NCI-H146 treated with DMSO at 0.1 percent for 48 hours (cell line): ENCODE measurements around the gene KLHL24.
"Not testable (repeated sequence)": the region's sequence is repeated elsewhere in the genome, so short reads cannot be mapped to it uniquely, and the experiment has no call there.

Experiments
- DNase-seq: peaks from one replicate; lab custom pipeline; 2025; ENCODE audit not compliant: unreplicated experiment; lab: John Stamatoyannopoulos, UW

The KLHL24 gene

DNA sequence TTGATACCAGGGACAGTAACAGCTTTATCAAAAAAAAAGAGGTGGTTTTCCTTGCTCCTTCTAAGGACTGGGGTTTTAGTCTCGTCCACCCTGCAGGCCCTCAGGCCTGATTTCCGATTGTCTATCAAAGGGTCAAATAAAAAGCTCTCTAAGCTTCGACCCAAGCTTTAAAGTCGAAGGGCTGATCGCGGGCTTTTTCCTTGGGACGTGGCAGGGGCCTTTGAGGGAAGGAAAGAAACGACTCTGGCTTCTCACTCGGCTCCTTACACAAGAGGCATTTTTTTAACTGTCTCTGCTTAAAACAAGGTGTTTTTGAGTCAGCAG lies 354 bp upstream of the KLHL24 start:
- DNase-seq = no peak

DNA sequence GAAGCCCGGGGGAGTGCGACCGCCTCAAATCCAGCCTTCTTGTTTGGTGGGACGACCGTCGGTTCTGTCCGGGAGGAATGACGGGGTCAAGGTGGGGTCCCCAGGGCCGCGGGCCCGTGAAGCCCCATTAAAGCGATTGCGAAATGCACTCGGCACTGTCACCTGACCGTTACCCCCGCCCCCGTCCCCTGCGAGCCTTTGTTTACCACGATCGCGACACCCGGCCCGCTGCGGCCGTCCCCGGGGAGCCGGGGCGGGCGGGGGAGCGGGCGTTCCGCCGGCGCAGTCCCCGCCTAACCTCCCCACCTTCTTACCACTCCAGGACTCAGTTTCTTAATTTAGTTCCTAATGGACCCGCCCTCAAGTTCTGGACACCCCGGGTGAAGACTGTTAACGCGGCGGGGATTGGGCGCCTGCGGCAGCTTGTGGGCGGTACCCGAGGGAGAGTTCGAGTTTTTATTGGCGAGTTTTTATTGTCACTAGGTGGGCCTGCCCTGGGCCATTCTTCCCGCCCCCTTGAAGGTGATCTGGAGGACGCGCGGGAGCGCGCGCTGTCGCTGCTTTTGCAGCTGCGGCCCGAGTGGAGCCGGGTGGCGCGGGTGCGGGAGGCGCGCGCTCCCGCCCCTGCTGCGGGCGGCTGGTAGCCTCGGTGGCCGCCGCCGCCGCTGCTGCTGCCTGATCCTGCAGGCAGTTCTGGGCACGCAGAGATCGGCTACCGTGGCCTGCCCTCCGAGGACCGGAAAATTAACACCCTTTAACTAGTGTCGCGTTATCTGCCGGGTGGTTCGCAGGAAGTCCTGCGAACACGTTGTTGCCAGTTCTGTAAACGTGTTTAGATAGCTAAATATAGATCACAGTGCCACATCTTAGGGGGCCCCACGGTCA lies 1.0 kb downstream of the KLHL24 start:
- DNase-seq = peak; percentile 100

GRCh38 chr3:183637106-183637486 lies 1.7 kb downstream of the KLHL24 start:
- DNase-seq = no peak

- DNase-seq = not testable (repeated sequence)
These were observed 2.2 kb downstream of the KLHL24 start for GRCh38 chr3:183637633-183638032.

DNA sequence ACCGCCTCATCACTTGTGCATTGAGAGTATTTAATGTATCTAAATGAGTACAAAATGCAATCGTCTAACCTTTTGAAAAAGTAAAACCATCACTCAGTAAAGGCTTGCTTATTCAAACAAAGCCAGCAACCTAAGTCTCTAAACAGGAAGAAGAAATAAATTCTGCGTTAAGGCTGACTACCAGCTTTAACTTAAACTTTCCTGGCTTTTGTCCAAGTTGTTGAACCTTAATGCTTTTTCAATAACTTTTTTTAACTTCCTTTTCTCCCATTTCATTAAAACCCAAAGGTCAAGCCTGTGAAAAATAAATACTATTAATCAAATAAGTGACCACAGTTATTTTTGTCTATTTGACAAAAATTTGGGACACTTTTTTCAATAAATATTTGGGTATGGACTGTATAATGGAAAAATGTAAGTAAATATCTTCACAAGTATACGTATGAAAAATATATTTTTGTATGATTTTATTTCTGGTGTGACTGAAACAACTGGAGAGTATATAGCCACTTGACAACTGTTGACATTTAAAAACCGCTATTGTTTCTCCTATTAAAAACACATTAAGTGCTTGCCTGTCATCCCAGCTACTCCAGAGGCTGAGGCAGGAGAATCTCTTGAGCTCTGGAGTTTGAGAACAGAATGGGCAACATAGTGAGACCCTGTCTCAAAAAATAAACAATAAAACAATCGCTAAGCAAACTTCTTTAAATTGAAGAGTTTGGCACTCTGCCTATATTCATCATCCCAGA lies 2.9 kb downstream of the KLHL24 start:
- no peak for DNase-seq

DNA sequence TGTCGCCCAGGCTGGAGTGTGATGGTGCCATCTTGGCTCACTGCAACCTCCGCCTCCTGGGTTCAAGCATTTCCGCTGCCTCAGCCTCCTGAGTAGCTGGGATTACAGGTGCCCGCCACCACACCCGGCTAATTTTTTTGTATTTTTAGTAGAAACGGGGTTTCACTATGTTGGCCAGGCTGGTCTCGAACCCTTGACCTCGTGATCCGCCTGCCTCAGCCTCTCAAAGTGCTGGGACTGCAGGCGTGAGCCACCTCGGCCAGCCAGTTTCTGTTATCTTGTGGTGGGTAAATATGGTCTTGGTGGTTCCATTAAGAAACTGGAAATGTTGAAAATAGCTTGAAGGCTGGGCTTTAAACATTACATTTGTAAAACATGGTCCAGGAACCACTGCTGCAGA lies 5.2 kb downstream of the KLHL24 start:
- not testable (repeated sequence) for DNase-seq

DNA sequence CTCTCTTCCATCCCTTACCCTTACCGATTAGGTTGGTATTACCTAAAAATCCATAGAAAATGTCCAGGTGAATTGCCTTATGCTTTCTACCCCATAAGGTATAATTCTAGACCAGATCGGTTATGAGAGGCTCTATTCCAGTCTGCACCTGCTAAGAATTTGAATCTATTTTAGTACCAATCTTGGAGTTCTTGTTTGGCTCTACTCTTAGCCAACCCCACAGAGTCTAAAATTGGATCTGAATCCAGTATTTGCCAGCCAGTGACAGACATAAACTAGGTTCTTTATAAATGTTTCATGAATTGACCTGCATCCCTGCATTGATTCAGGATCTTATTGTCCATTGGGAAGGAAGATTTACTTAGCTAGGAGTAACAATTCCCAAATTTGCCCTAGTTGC lies 6.5 kb downstream of the KLHL24 start:
- no peak for DNase-seq

- no peak for DNase-seq
These were observed 8.8 kb downstream of the KLHL24 start for GRCh38 chr3:183644244-183644643.

- no peak for DNase-seq
These were observed 9.8 kb downstream of the KLHL24 start for GRCh38 chr3:183645254-183645653.

DNA sequence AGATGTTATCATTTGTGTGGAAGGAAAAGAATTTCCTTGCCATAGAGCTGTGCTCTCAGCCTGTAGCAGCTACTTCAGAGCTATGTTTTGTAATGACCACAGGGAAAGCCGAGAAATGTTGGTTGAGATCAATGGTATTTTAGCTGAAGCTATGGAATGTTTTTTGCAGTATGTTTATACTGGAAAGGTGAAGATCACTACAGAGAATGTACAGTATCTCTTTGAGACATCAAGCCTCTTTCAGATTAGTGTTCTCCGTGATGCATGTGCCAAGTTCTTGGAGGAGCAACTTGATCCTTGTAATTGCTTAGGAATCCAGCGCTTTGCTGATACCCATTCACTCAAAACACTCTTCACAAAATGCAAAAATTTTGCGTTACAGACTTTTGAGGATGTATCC lies 15.1 kb downstream of the KLHL24 start:
- no peak for DNase-seq

- DNase-seq = no peak
These were observed 18.0 kb downstream of the KLHL24 start for GRCh38 chr3:183653209-183654064.

GRCh38 chr3:183654727-183655126 lies 19.3 kb downstream of the KLHL24 start:
- DNase-seq = no peak

DNA sequence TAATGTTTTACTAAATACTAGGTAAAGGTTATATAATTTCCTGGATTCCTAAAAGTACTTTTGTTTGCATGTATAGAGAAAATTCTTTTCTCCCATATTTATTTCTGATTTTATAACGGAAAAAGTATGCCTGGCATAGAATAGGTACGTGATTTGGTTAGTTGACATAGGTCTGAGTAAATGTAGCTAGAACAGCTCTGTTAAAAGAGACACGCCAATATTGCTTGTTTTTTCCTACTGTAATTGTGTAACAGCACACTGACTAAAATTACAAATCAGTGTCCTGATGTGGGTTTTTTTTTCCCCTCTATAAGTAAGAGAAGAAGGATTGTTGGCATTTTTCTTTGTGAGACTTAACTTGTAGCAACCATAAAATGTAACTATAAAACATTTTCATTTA lies 26.7 kb downstream of the KLHL24 start:
- no peak for DNase-seq

DNA sequence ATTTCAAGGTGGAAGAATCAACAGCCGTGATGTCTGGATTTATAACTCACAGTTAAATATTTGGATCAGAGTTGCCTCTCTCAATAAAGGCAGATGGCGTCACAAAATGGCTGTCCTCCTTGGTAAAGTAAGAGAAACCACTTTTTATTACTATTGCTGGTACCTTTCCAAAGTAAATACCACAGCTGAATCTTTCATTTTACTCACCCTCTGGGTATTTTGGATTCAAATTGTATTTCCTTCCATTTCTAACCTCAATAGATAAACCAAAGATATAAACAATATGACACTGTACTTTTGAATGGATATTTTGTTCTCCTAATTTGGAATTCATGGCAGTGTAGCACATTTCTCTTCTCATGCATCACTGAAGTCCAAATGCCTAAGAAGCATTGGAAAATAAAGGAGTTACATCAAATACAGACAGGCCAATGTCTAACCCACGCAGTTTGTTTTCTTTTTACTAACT lies 29.5 kb downstream of the KLHL24 start:
- DNase-seq = no peak

GRCh38 chr3:183680061-183680460 lies 44.6 kb downstream of the KLHL24 start:
- no peak for DNase-seq

GRCh38 chr3:183687705-183688104 lies 52.3 kb downstream of the KLHL24 start:
- DNase-seq = no peak

DNA sequence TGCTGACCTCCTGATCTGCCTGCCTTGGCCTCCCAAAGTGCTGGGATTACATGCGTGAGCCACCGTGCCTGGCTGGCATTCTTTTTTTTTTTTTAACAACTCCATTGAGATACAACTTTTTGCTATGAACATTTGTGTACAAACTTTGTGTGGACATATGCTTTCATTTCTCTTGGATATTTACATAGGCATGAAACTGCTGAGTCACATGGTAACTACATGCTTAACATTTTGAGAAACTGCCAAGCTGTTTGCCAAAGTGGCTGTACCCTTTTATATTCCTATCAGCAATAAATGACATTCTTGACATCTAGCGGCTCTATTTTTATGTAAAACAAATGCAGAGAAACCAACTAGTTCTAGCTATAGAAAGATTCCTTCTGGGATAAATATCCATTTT lies 53.5 kb downstream of the KLHL24 start:
- no peak for DNase-seq

- not testable (repeated sequence) for DNase-seq
These were observed 54.2 kb downstream of the KLHL24 start for GRCh38 chr3:183689621-183690020.

GRCh38 chr3:183690402-183690995 lies 55.1 kb downstream of the KLHL24 start:
- no peak for DNase-seq

DNA sequence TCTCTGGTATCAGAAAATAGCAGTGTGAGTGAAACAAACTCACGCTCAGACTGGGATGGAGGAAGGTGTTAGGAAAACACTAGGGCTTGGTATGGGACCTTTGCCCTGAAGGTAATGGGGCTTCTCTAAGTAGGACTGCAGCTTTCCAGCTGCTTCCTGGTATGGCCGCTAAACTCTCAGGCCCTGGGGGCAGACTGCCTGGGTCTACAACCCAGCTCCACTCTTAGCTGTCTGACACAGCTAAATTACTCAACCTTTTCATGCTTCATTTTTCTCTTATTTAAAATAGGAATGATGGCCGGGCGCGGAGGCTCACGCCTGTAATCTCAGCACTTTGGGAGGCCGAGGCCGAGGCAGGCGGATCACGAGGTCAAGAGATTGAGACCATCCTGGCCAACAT lies 57.0 kb downstream of the KLHL24 start:
- DNase-seq = no peak
